ENCODE data around the gene RTP5.

RTP5 gene

GRCh38 chr2:241841181-241842066 lies 28.1 kb upstream of the RTP5 start:
- no peak overlapping the region for H3K27ac ChIP-seq (ENCODE audit: poor library complexity, severe bottlenecking)
- no peaks in the 10 kb centered on the region for H3K4me1 ChIP-seq (ENCODE audit: insufficient read depth, poor library complexity, severe bottlenecking)
- H3K4me3 ChIP-seq (ENCODE audit: severe bottlenecking) = no peak overlapping the region
- no peaks in the 10 kb centered on the region for H3K36me3 ChIP-seq (ENCODE audit: low read depth)
- no peaks in the 10 kb centered on the region for H3K9me3 ChIP-seq (ENCODE audit: severe bottlenecking)
- DNase-seq (ENCODE audit: low spot score) = no peak
- peaks cover 16% of the 10 kb centered on the region for H3K27me3 ChIP-seq (ENCODE audit: insufficient read depth, poor library complexity, severe bottlenecking)
- TF ChIP-seq, protein P1, sequence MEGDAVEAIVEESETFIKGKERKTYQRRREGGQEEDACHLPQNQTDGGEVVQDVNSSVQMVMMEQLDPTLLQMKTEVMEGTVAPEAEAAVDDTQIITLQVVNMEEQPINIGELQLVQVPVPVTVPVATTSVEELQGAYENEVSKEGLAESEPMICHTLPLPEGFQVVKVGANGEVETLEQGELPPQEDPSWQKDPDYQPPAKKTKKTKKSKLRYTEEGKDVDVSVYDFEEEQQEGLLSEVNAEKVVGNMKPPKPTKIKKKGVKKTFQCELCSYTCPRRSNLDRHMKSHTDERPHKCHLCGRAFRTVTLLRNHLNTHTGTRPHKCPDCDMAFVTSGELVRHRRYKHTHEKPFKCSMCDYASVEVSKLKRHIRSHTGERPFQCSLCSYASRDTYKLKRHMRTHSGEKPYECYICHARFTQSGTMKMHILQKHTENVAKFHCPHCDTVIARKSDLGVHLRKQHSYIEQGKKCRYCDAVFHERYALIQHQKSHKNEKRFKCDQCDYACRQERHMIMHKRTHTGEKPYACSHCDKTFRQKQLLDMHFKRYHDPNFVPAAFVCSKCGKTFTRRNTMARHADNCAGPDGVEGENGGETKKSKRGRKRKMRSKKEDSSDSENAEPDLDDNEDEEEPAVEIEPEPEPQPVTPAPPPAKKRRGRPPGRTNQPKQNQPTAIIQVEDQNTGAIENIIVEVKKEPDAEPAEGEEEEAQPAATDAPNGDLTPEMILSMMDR (IDR thresholded peaks at IDR 0.05; ENCODE audit: poor library complexity, severe bottlenecking) = no peak
- ATAC-seq (ENCODE audit: low read depth) = no peak

GRCh38 chr2:241842067-241842415 lies 27.5 kb upstream of the RTP5 start:
- no peaks in the 10 kb centered on the region for H3K4me1 ChIP-seq (ENCODE audit: insufficient read depth, poor library complexity, severe bottlenecking)
- DNase-seq (ENCODE audit: low spot score) (no peak), ATAC-seq (ENCODE audit: low read depth) (no peak)
- H3K36me3 ChIP-seq (ENCODE audit: low read depth) = no peaks in the 10 kb centered on the region
- H3K9me3 ChIP-seq (ENCODE audit: severe bottlenecking) = no peaks in the 10 kb centered on the region
- peaks cover 16% of the 10 kb centered on the region for H3K27me3 ChIP-seq (ENCODE audit: insufficient read depth, poor library complexity, severe bottlenecking)
- H3K4me3 ChIP-seq (ENCODE audit: severe bottlenecking) = no peak overlapping the region
- TF ChIP-seq, protein P1 (IDR thresholded peaks at IDR 0.05; ENCODE audit: poor library complexity, severe bottlenecking) = no peak
- H3K27ac ChIP-seq (ENCODE audit: poor library complexity, severe bottlenecking) = no peak overlapping the region

GRCh38 chr2:241842620-241843211 lies 26.8 kb upstream of the RTP5 start:
- H3K4me1 ChIP-seq (ENCODE audit: insufficient read depth, poor library complexity, severe bottlenecking) = no peaks in the 10 kb centered on the region
- H3K27me3 ChIP-seq (ENCODE audit: insufficient read depth, poor library complexity, severe bottlenecking) = peaks cover 16% of the 10 kb centered on the region
- DNase-seq (ENCODE audit: low spot score) (peak; percentile 53), ATAC-seq (ENCODE audit: low read depth) (no peak)
- no peak overlapping the region for H3K27ac ChIP-seq (ENCODE audit: poor library complexity, severe bottlenecking)
- H3K9me3 ChIP-seq (ENCODE audit: severe bottlenecking) = no peaks in the 10 kb centered on the region
- TF ChIP-seq, protein P1 (IDR thresholded peaks at IDR 0.05; ENCODE audit: poor library complexity, severe bottlenecking) = no peak
- H3K36me3 ChIP-seq (ENCODE audit: low read depth) = no peaks in the 10 kb centered on the region
- no peak overlapping the region for H3K4me3 ChIP-seq (ENCODE audit: severe bottlenecking)

GRCh38 chr2:241843321-241844065 lies 26.0 kb upstream of the RTP5 start:
- Histone ChIP-seq H3K36me3 (ENCODE audit: low read depth) (no peaks in the 10 kb centered on the region), H3K27me3 (ENCODE audit: insufficient read depth, poor library complexity, severe bottlenecking) (peaks cover 16% of the 10 kb centered on the region), H3K27ac (ENCODE audit: poor library complexity, severe bottlenecking) (no peak overlapping the region), H3K4me3 (ENCODE audit: severe bottlenecking) (no peak overlapping the region), H3K4me1 (ENCODE audit: insufficient read depth, poor library complexity, severe bottlenecking) (no peaks in the 10 kb centered on the region), H3K9me3 (ENCODE audit: severe bottlenecking) (no peaks in the 10 kb centered on the region)
- no peak for ATAC-seq (ENCODE audit: low read depth)
- no peak for DNase-seq (ENCODE audit: low spot score)
- TF ChIP-seq, protein P1 (IDR thresholded peaks at IDR 0.05; ENCODE audit: poor library complexity, severe bottlenecking) = no peak

Data from RWPE2 (cell line).